ENCODE measurements around the gene WDR7. TPM values are rescaled to one million over a fixed set of nuclear protein-coding genes. Genes with fewer than 3 reads are reported as not detected.

Gene WDR7
- total RNA-seq, 1 experiment from 2014 or later: 11.5 TPM

- no peaks in the 10 kb centered on the region for H3K36me3 ChIP-seq (ENCODE audit: control insufficient read depth in 1 of 2, insufficient read depth in 2 of 2, low read length in 2 of 2)
- intact Hi-C loops (cut with micrococcal nuclease): no loop called here
- no peak for DNase-seq (ENCODE audit: low read depth, low spot score)
- no peak overlapping the region for H3K4me3 ChIP-seq (replicated peaks in 1 of 2; ENCODE audit: low read depth in 1 of 2, low read length in 2 of 2)
- TF ChIP-seq JUND (IDR thresholded peaks at IDR 0.05): no peak
- no peak for TF ChIP-seq RAD21 (IDR thresholded peaks at IDR 0.05; ENCODE audit: low read depth)
- TF ChIP-seq YY1 (IDR thresholded peaks at IDR 0.05; ENCODE audit: extremely low read depth, insufficient replicate concordance, low read depth, low read length): no peak
- TF ChIP-seq TCF7L2 (IDR thresholded peaks at IDR 0.05; ENCODE audit: borderline replicate concordance, extremely low read depth, insufficient read depth, insufficient read length): no peak
- TF ChIP-seq, protein P1, sequence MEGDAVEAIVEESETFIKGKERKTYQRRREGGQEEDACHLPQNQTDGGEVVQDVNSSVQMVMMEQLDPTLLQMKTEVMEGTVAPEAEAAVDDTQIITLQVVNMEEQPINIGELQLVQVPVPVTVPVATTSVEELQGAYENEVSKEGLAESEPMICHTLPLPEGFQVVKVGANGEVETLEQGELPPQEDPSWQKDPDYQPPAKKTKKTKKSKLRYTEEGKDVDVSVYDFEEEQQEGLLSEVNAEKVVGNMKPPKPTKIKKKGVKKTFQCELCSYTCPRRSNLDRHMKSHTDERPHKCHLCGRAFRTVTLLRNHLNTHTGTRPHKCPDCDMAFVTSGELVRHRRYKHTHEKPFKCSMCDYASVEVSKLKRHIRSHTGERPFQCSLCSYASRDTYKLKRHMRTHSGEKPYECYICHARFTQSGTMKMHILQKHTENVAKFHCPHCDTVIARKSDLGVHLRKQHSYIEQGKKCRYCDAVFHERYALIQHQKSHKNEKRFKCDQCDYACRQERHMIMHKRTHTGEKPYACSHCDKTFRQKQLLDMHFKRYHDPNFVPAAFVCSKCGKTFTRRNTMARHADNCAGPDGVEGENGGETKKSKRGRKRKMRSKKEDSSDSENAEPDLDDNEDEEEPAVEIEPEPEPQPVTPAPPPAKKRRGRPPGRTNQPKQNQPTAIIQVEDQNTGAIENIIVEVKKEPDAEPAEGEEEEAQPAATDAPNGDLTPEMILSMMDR (IDR thresholded peaks at IDR 0.05 in 2 of 3, conservative IDR thresholded peaks at IDR 0.05 in 1 of 3; ENCODE audit: borderline replicate concordance in 1 of 3, insufficient read depth in 1 of 3, low read depth in 2 of 3, low read length in 2 of 3): no peak
- no peak for TF ChIP-seq SP1 (IDR thresholded peaks at IDR 0.05; ENCODE audit: low read depth)
- no peak for TF ChIP-seq ZNF274 (IDR thresholded peaks at IDR 0.05; ENCODE audit: low read depth, low read length)
- TF ChIP-seq, protein P2, sequence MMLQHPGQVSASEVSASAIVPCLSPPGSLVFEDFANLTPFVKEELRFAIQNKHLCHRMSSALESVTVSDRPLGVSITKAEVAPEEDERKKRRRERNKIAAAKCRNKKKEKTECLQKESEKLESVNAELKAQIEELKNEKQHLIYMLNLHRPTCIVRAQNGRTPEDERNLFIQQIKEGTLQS (IDR thresholded peaks at IDR 0.05): no peak
- TF ChIP-seq ELF1 (IDR thresholded peaks at IDR 0.05; ENCODE audit: borderline replicate concordance, low read depth): no peak
- TF ChIP-seq SRF (IDR thresholded peaks at IDR 0.05; ENCODE audit: low read depth): no peak
- no peak for TF ChIP-seq EZH2phosphoT487 (IDR thresholded peaks at IDR 0.05; ENCODE audit: borderline replicate concordance)
- TF ChIP-seq FOSL1 (IDR thresholded peaks at IDR 0.05; ENCODE audit: low read depth): no peak
- TF ChIP-seq CEBPB (IDR thresholded peaks at IDR 0.05; ENCODE audit: low read depth): no peak
- CTCF ChIA-PET: no interaction called here
- no TSS peak for BruUV-seq (replicated peaks)
- H3K79me2 ChIP-seq (ENCODE audit: insufficient read depth, low read length): no peaks in the 10 kb centered on the region
- no peak overlapping the region for H3K9ac ChIP-seq (ENCODE audit: low read length)
- no peaks in the 10 kb centered on the region for H3K4me1 ChIP-seq (ENCODE audit: control insufficient read depth in 1 of 2, insufficient read depth in 2 of 2, low read length in 2 of 2)
- H4K20me1 ChIP-seq (ENCODE audit: insufficient read depth): no peaks in the 10 kb centered on the region
- H3K9me2 ChIP-seq (ENCODE audit: insufficient read depth): no peaks in the 10 kb centered on the region
- H3K4me2 ChIP-seq (ENCODE audit: low read length): no peak overlapping the region
- H3K9me3 ChIP-seq (ENCODE audit: control insufficient read depth in 1 of 2, insufficient read depth in 1 of 2, low read depth in 1 of 2, low read length in 2 of 2): no peaks in the 10 kb centered on the region
- H3K27me3 ChIP-seq (ENCODE audit: insufficient read depth, low read length): no peaks in the 10 kb centered on the region
- POLR2A ChIA-PET: no interaction called here
- no peak overlapping the region for H3K27ac ChIP-seq (ENCODE audit: low read depth, low read length)
- ATAC-seq: no peak
- H2AFZ ChIP-seq (ENCODE audit: low read depth, low read length, poor library complexity, severe bottlenecking): no peak overlapping the region
- RAD21 ChIA-PET (ENCODE audit: low non-redundant PET in 1 of 2, low total read pairs in 2 of 2, uncharacterized antibody in 2 of 2, unreplicated experiment in 2 of 2): no interaction called here
Measured at GRCh38 chr18:56775701-56776100, 124.5 kb downstream of the WDR7 start.
